Measurements from ENCODE around the gene CTNNBL1. TPM values are rescaled to one million over a fixed set of nuclear protein-coding genes. Genes with fewer than 3 reads are reported as not detected.

CTNNBL1 gene
- total RNA-seq, 1 experiment from 2014 or later = 64.4 TPM

GRCh38 chr20:37725165-37725564 is 31.3 kb downstream of the CTNNBL1 start:
- DNase-seq (ENCODE audit: low spot score) = no peak
- ChIA-PET POLR2A (no interaction called here), CTCF (interaction anchor here (0.7 to 1.5 kb wide), 2 partner anchors 44 to 63 kb away, joined by 3 to 4 read pairs; no protein-coding TSS in a partner anchor)
- no peaks in the 10 kb centered on the region for H3K27me3 Mint-ChIP-seq (ENCODE audit: low read depth)
- H3K4me3 Mint-ChIP-seq = no peak overlapping the region
- H3K36me3 Mint-ChIP-seq = no peaks in the 10 kb centered on the region
- H3K4me1 Mint-ChIP-seq = peaks cover 35% of the 10 kb centered on the region
- TF ChIP-seq ZNF512 (CRISPR knock-in tag; IDR thresholded peaks at IDR 0.05; ENCODE audit: borderline replicate concordance) (no peak), ZNF423 (CRISPR knock-in tag; IDR thresholded peaks at IDR 0.05) (no peak), NR1H2 (CRISPR knock-in tag; IDR thresholded peaks at IDR 0.05) (no peak), OVOL2 (CRISPR knock-in tag; IDR thresholded peaks at IDR 0.05; ENCODE audit: borderline replicate concordance) (no peak), AR (CRISPR knock-in tag; IDR thresholded peaks at IDR 0.05) (no peak), RELA (CRISPR knock-in tag; IDR thresholded peaks at IDR 0.05; ENCODE audit: borderline replicate concordance) (no peak), CREM (CRISPR knock-in tag; IDR thresholded peaks at IDR 0.05) (no peak), NR2C2 (CRISPR knock-in tag; IDR thresholded peaks at IDR 0.05) (no peak), STAT6 (CRISPR knock-in tag; conservative IDR thresholded peaks at IDR 0.05; ENCODE audit: low read depth) (no peak), CREB1 (CRISPR knock-in tag; IDR thresholded peaks at IDR 0.05) (no peak), ZNF281 (CRISPR knock-in tag; IDR thresholded peaks at IDR 0.05) (no peak), ATF1 (CRISPR knock-in tag; IDR thresholded peaks at IDR 0.05) (no peak), ZMAT4 (CRISPR knock-in tag; IDR thresholded peaks at IDR 0.05) (no peak), MAX (CRISPR knock-in tag; IDR thresholded peaks at IDR 0.05) (no peak), PRDM15 (CRISPR knock-in tag; IDR thresholded peaks at IDR 0.05) (no peak), JUN (CRISPR knock-in tag; IDR thresholded peaks at IDR 0.05) (no peak), PRRX2 (CRISPR knock-in tag; IDR thresholded peaks at IDR 0.05) (no peak)
- no peak for ATAC-seq
- H3K27ac Mint-ChIP-seq = no peak overlapping the region
- peaks cover 6% of the 10 kb centered on the region; the same call in 1 of the 2 replicates for H3K9me3 Mint-ChIP-seq
